SK-N-SH treated with all-trans-retinoic acid at 6 μM for 48 hours (cell line): ENCODE measurements around the gene KIF21B.

Experiments used
- ATAC-seq: fragments of 200-7000 bp; cut with Tn5 transposase; 3 replicates; pipeline ENCODE4 v1.9.1; 2020; ENCODE audit warnings: mild to moderate bottlenecking, moderate library complexity
- ARNTL ChIP-seq: fragments of 450-650 bp; formaldehyde crosslinking; IDR thresholded peaks from 2 replicates; pipeline ENCODE4 v1.5.0; 2020; ENCODE audit warnings: low read depth, mild to moderate bottlenecking, moderate library complexity, borderline replicate concordance
- BACH2 ChIP-seq: fragments of 250-450 bp; sonication (Bioruptor Pico); IDR thresholded peaks from 2 replicates; pipeline ENCODE4 v1.9.0; 2021; ENCODE audit warnings: mild to moderate bottlenecking, borderline replicate concordance
- CREB5 ChIP-seq: fragments of 250-450 bp; sonication (Bioruptor Pico); IDR thresholded peaks from 2 replicates; pipeline ENCODE4 v1.5.1; 2020; ENCODE audit warnings: low read depth, mild to moderate bottlenecking, moderate library complexity
- CSDC2 ChIP-seq: fragments of 250-450 bp; sonication (Bioruptor Pico); IDR thresholded peaks from 2 replicates; pipeline ENCODE4 v1.5.0; 2020; ENCODE audit warnings: mild to moderate bottlenecking, moderate library complexity
- CSRNP3 ChIP-seq: fragments of 250-450 bp; sonication (Bioruptor Pico); IDR thresholded peaks from 2 replicates; pipeline ENCODE4 v1.5.1; 2021; ENCODE audit warnings: mild to moderate bottlenecking, moderate library complexity
- ESRRG ChIP-seq: fragments of 250-450 bp; sonication (Bioruptor Pico); IDR thresholded peaks from 2 replicates; pipeline ENCODE4 v1.6.1; 2021; ENCODE audit warnings: mild to moderate bottlenecking
- GLIS3 ChIP-seq: fragments of 250-450 bp; sonication (Bioruptor Pico); IDR thresholded peaks from 2 replicates; pipeline ENCODE4 v1.5.0; 2020; ENCODE audit warnings: mild to moderate bottlenecking, moderate library complexity
- ISL1 ChIP-seq: fragments of 250-450 bp; sonication (Bioruptor Pico); IDR thresholded peaks from 2 replicates; pipeline ENCODE4 v2.1.2; 2022; ENCODE audit warnings: mild to moderate bottlenecking, moderate library complexity
- PATZ1 ChIP-seq: fragments of 250-450 bp; sonication (Bioruptor Pico); IDR thresholded peaks from 2 replicates; pipeline ENCODE4 v1.8.0; 2020; ENCODE audit warnings: mild to moderate bottlenecking, moderate library complexity, borderline replicate concordance
- POU6F1 ChIP-seq: fragments of 250-450 bp; sonication (Bioruptor Pico); IDR thresholded peaks from 2 replicates; pipeline ENCODE4 v1.8.0; 2021; ENCODE audit warnings: low read depth, mild to moderate bottlenecking, moderate library complexity, borderline replicate concordance
- PPARA ChIP-seq: fragments of 250-450 bp; sonication (Bioruptor Pico); IDR thresholded peaks from 2 replicates; pipeline ENCODE4 v1.5.0; 2020; ENCODE audit warnings: mild to moderate bottlenecking, borderline replicate concordance
- RARB ChIP-seq: fragments of 250-450 bp; sonication (Bioruptor Pico); IDR thresholded peaks from 2 replicates; pipeline ENCODE4 v1.8.0; 2021; ENCODE audit warnings: mild to moderate bottlenecking, moderate library complexity
- SNAI2 ChIP-seq: fragments of 250-450 bp; sonication (Bioruptor Pico); IDR thresholded peaks from 2 replicates; pipeline ENCODE4 v1.5.0; 2020; ENCODE audit warnings: mild to moderate bottlenecking, moderate library complexity
- TCF4 ChIP-seq: fragments of 250-450 bp; sonication (Bioruptor Pico); IDR thresholded peaks from 2 replicates; pipeline ENCODE4 v1.8.0; 2021; ENCODE audit warnings: mild to moderate bottlenecking, moderate library complexity, borderline replicate concordance
- TOX ChIP-seq: fragments of 250-450 bp; sonication (Bioruptor Pico); IDR thresholded peaks from 2 replicates; pipeline ENCODE4 v1.8.0; 2021; ENCODE audit warnings: mild to moderate bottlenecking, moderate library complexity, borderline replicate concordance
- TSHZ2 ChIP-seq: fragments of 250-450 bp; sonication (Bioruptor Pico); IDR thresholded peaks from 2 replicates; pipeline ENCODE4 v1.5.0; 2020; ENCODE audit warnings: mild to moderate bottlenecking, moderate library complexity
- ZC3H10 ChIP-seq: fragments of 250-450 bp; sonication (Bioruptor Pico); IDR thresholded peaks from 2 replicates; pipeline ENCODE4 v1.5.1; 2021; ENCODE audit warnings: mild to moderate bottlenecking, moderate library complexity
- ZFP3 ChIP-seq: fragments of 250-450 bp; sonication (Bioruptor Pico); IDR thresholded peaks from 2 replicates; pipeline ENCODE4 v1.5.0; 2020; ENCODE audit warnings: mild to moderate bottlenecking, moderate library complexity
- ZFP30 ChIP-seq: fragments of 450-650 bp; formaldehyde crosslinking; IDR thresholded peaks from 2 replicates; pipeline ENCODE4 v1.5.0; 2022; ENCODE audit warnings: mild to moderate bottlenecking, moderate library complexity
- ZNF565 ChIP-seq: fragments of 450-650 bp; formaldehyde crosslinking; conservative IDR thresholded peaks from 2 replicates; pipeline ENCODE4 v1.5.0; 2020; ENCODE audit warnings: low read depth, mild to moderate bottlenecking, moderate library complexity
- ZNF8 ChIP-seq: fragments of 450-650 bp; formaldehyde crosslinking; IDR thresholded peaks from 2 replicates; pipeline ENCODE4 v1.5.0; 2020; ENCODE audit warnings: mild to moderate bottlenecking, moderate library complexity

Gene KIF21B

GRCh38 chr1:201022493-201022819 lies 1.1 kb downstream of the KIF21B start:
- TF ChIP-seq TOX = no peak
- TF ChIP-seq BACH2 (CRISPR knock-in tag) = no peak
- no peak for TF ChIP-seq RARB (CRISPR knock-in tag)
- no peak for TF ChIP-seq TSHZ2
- no peak for TF ChIP-seq ZNF8
- no peak for ATAC-seq

GRCh38 chr1:201021630-201022492 lies 1.7 kb downstream of the KIF21B start:
- ATAC-seq = no peak
- TF ChIP-seq CSDC2 (CRISPR knock-in tag) = no peak
- no peak for TF ChIP-seq TCF4 (CRISPR knock-in tag)
- no peak for TF ChIP-seq ZNF8
- TF ChIP-seq ARNTL (CRISPR knock-in tag) = no peak
- no peak for TF ChIP-seq PPARA (CRISPR knock-in tag)
- TF ChIP-seq ZC3H10 (CRISPR knock-in tag) = no peak
- TF ChIP-seq ISL1 (CRISPR knock-in tag) = no peak

- peak; percentile 38 for ATAC-seq
- TF ChIP-seq TOX = no peak
- TF ChIP-seq ZNF8 = no peak
- no peak for TF ChIP-seq SNAI2 (CRISPR knock-in tag)
- TF ChIP-seq ZFP30 (CRISPR knock-in tag) = no peak
- TF ChIP-seq BACH2 (CRISPR knock-in tag) = no peak
- no peak for TF ChIP-seq RARB (CRISPR knock-in tag)
- no peak for TF ChIP-seq TCF4 (CRISPR knock-in tag)
- no peak for TF ChIP-seq POU6F1 (CRISPR knock-in tag)
- TF ChIP-seq CREB5 (CRISPR knock-in tag) = no peak
- TF ChIP-seq ARNTL (CRISPR knock-in tag) = no peak
- no peak for TF ChIP-seq ZC3H10 (CRISPR knock-in tag)
- no peak for TF ChIP-seq CSRNP3 (CRISPR knock-in tag)
- no peak for TF ChIP-seq CSDC2 (CRISPR knock-in tag)
- TF ChIP-seq ZNF565 = no peak
- no peak for TF ChIP-seq ZFP3 (CRISPR knock-in tag)
- no peak for TF ChIP-seq ESRRG
- TF ChIP-seq TSHZ2 = no peak
- TF ChIP-seq ISL1 (CRISPR knock-in tag) = no peak
- no peak for TF ChIP-seq PATZ1 (CRISPR knock-in tag)
- TF ChIP-seq GLIS3 (CRISPR knock-in tag) = no peak
Measured at GRCh38 chr1:201020721-201021629, 2.5 kb downstream of the KIF21B start.
